HCT116 (cell line): ENCODE measurements around the gene SLC6A12. TPM values are rescaled to one million over a fixed set of nuclear protein-coding genes. Genes with fewer than 3 reads are reported as not detected.

Experiments used
- ATAC-seq: fragments of 200-7000 bp; cut with Tn5 transposase; 2 replicates; pipeline ENCODE4 v1.9.1; 2020; ENCODE audit warnings: mild to moderate bottlenecking, moderate library complexity
- BruUV-seq: library from RNA; stranded (reverse); fragments of 400-500 nt; replicated peaks from 2 replicates; lab custom pipeline; 2021; lab: Mats Ljungman, UMichigan
- CTCF ChIA-PET: fragments of 300-600 bp; sonication (Branson Sonifier 250); formaldehyde crosslinking; loops from one replicate; lab custom pipeline; 2021; ENCODE audit warnings: antibody characterized with exemption; lab: Charles Lee
- POLR2A ChIA-PET: fragments of 300-600, 350-600 bp; sonication (Branson Sonifier 250); formaldehyde crosslinking; loops from one replicate; lab custom pipeline; 2021; ENCODE audit warnings: antibody characterized with exemption; lab: Charles Lee
- RAD21 ChIA-PET, 2 experiments: fragments of 300-600 bp; sonication (Branson Sonifier 250); formaldehyde crosslinking; loops; one replicate each; lab custom pipeline; 2023; ENCODE audit warnings: low total read pairs in 2 of 2; ENCODE audit not compliant: uncharacterized antibody in 2 of 2, unreplicated experiment in 2 of 2, low non-redundant PET in 1 of 2; lab: Charles Lee
- DNase-seq: peaks from one replicate; pipeline ENCODE4 v3.0.0-alpha.2; 2010; ENCODE audit warnings: low read depth, low spot score
- H2AFZ ChIP-seq: fragments of 200-600 bp; shearing (Covaris generic), sonication (generic); 2 replicates; pipeline ENCODE4 v1.6.1; 2017; ENCODE audit warnings: low read depth, mixed run types, mixed read lengths, antibody characterized with exemption, low read length; ENCODE audit not compliant: poor library complexity, severe bottlenecking
- H3K27ac ChIP-seq: 2 replicates; pipeline ENCODE4 v1.5.1; 2012; ENCODE audit warnings: low read depth, low read length
- H3K27me3 ChIP-seq: fragments of 200-600 bp; sonication (generic); 2 replicates; pipeline ENCODE4 v1.6.1; 2016; ENCODE audit warnings: mixed run types, low read length, mixed read lengths; ENCODE audit not compliant: insufficient read depth
- H3K36me3 ChIP-seq, 2 experiments: fragments of 200-500 bp in 1 of 2; fragments of 200-600 bp in 1 of 2; sonication (Bioruptor generic) in 1 of 2; sonication (generic) in 1 of 2; 2 replicates each; pipeline versions ENCODE4 v1.5.1 to v1.6.1; 2014 to 2016; ENCODE audit warnings: low read length in 2 of 2, inconsistent platforms in 1 of 2, mixed read lengths in 1 of 2, mixed run types in 1 of 2; ENCODE audit not compliant: insufficient read depth in 2 of 2, control insufficient read depth in 1 of 2
- H3K4me1 ChIP-seq, 2 experiments: fragments of 200-600 bp in 1 of 2; sonication (generic) in 1 of 2; 2 replicates each; pipeline versions ENCODE4 v1.5.1 to v1.6.1; 2012 to 2017; ENCODE audit warnings: low read length in 2 of 2, inconsistent platforms in 1 of 2, mild to moderate bottlenecking in 1 of 2, mixed read lengths in 1 of 2, mixed run types in 1 of 2, moderate library complexity in 1 of 2; ENCODE audit not compliant: insufficient read depth in 2 of 2, control insufficient read depth in 1 of 2
- H3K4me2 ChIP-seq: fragments of 200-600 bp; sonication (generic); 2 replicates; pipeline ENCODE4 v1.6.1; 2017; ENCODE audit warnings: mixed run types, low read length, mixed read lengths
- H3K4me3 ChIP-seq, 2 experiments: fragments of 200-600 bp in 1 of 2; sonication (generic) in 1 of 2; replicated peaks in 1 of 2; 2 replicates each; pipeline ENCODE4 v1.5.1; 2011 to 2016; ENCODE audit warnings: low read length in 2 of 2, control low read depth in 1 of 2, low read depth in 1 of 2, mild to moderate bottlenecking in 1 of 2, mixed read lengths in 1 of 2, mixed run types in 1 of 2
- H3K79me2 ChIP-seq: fragments of 200-600 bp; sonication (generic); 2 replicates; pipeline ENCODE4 v1.6.1; 2017; ENCODE audit warnings: mild to moderate bottlenecking, mixed run types, low read length, moderate library complexity, mixed read lengths; ENCODE audit not compliant: insufficient read depth
- H3K9ac ChIP-seq: fragments of 200-600 bp; sonication (generic); 2 replicates; pipeline ENCODE4 v1.6.1; 2016; ENCODE audit warnings: low read length, mixed read lengths
- H3K9me2 ChIP-seq: fragments of 200-600 bp; sonication (generic), shearing (Covaris generic); 2 replicates; pipeline ENCODE4 v1.6.1; 2017; ENCODE audit warnings: mixed run types, mild to moderate bottlenecking, moderate library complexity; ENCODE audit not compliant: insufficient read depth
- H3K9me3 ChIP-seq, 2 experiments: fragments of 200-500 bp in 1 of 2; fragments of 200-600 bp in 1 of 2; sonication (Bioruptor generic) in 1 of 2; sonication (generic) in 1 of 2; 2 replicates each; pipeline ENCODE4 v1.6.1; 2014 to 2017; ENCODE audit warnings: low read length in 2 of 2, mixed read lengths in 2 of 2, inconsistent platforms in 1 of 2, low read depth in 1 of 2, mild to moderate bottlenecking in 1 of 2, mixed run types in 1 of 2, moderate library complexity in 1 of 2; ENCODE audit not compliant: control insufficient read depth in 1 of 2, insufficient read depth in 1 of 2
- H4K20me1 ChIP-seq: fragments of 200-600 bp; sonication (generic), shearing (Covaris generic); 2 replicates; pipeline ENCODE4 v1.6.1; 2017; ENCODE audit warnings: mixed run types, mild to moderate bottlenecking, moderate library complexity; ENCODE audit not compliant: insufficient read depth
- EZH2phosphoT487 ChIP-seq: fragments of 200-600 bp; IDR thresholded peaks from 2 replicates; pipeline ENCODE4 v1.6.1; 2018; ENCODE audit warnings: antibody characterized with exemption, borderline replicate concordance
- FOSL1 ChIP-seq: IDR thresholded peaks from 2 replicates; pipeline ENCODE4 v1.6.1; 2012; ENCODE audit warnings: low read depth
- JUND ChIP-seq: IDR thresholded peaks from 2 replicates; pipeline ENCODE4 v1.6.1; 2012
- POLR2A ChIP-seq: IDR thresholded peaks from 2 replicates; pipeline ENCODE4 v1.7.0; 2011; ENCODE audit warnings: borderline replicate concordance; ENCODE audit not compliant: insufficient read depth, insufficient read length; ENCODE audit errors: extremely low read depth
- POLR2AphosphoS5 ChIP-seq: IDR thresholded peaks from 2 replicates; pipeline ENCODE4 v1.6.1; 2011; ENCODE audit warnings: mild to moderate bottlenecking, low read depth, low read length, moderate library complexity
- REST ChIP-seq: IDR thresholded peaks from 2 replicates; pipeline ENCODE4 v1.6.1; 2012; ENCODE audit warnings: low read depth
- TCF7L2 ChIP-seq: IDR thresholded peaks from 2 replicates; pipeline ENCODE4 v1.7.0; 2011; ENCODE audit warnings: borderline replicate concordance, inconsistent platforms; ENCODE audit not compliant: insufficient read depth, insufficient read length; ENCODE audit errors: extremely low read depth
- ZNF274 ChIP-seq: fragments of 200-500 bp; sonication (Bioruptor generic); IDR thresholded peaks from 2 replicates; pipeline ENCODE4 v1.6.1; 2014; ENCODE audit warnings: mild to moderate bottlenecking, low read depth, low read length, inconsistent platforms
- intact Hi-C: fragments of 100-400 bp; cut with micrococcal nuclease; formaldehyde crosslinking; loops from 2 replicates; pipeline ENCODE4 v1.10.0; 2022
- total RNA-seq: library from RNA; stranded (reverse); gene quantifications from one replicate; pipeline ENCODE4 v1.2.1, GENCODE V29; 2021; ENCODE audit not compliant: unreplicated experiment

The SLC6A12 gene
- total RNA-seq, 1 experiment from 2014 or later: 0.64 TPM

GRCh38 chr12:166425-167075, 47.4 kb downstream of the SLC6A12 start:
- H3K27ac ChIP-seq: no peak overlapping the region
- ATAC-seq (no peak), DNase-seq (no peak)
- no TSS peak for BruUV-seq
- TF ChIP-seq JUND: no peak
- TF ChIP-seq FOSL1: no peak
- TF ChIP-seq REST: no peak
- TF ChIP-seq POLR2AphosphoS5: no peak
- TF ChIP-seq POLR2A: no peak
- TF ChIP-seq EZH2phosphoT487: no peak
- no peak for TF ChIP-seq ZNF274
- TF ChIP-seq TCF7L2: no peak
- H3K9me3 ChIP-seq: no peaks in the 10 kb centered on the region
- no peak overlapping the region for H3K4me3 ChIP-seq
- no peaks in the 10 kb centered on the region for H3K27me3 ChIP-seq
- ChIA-PET POLR2A (no interaction called here), RAD21 (no interaction called here), CTCF (no interaction called here)
- intact Hi-C loops: no loop called here
- no peaks in the 10 kb centered on the region for H4K20me1 ChIP-seq
- no peak overlapping the region for H2AFZ ChIP-seq
- H3K36me3 ChIP-seq: no peaks in the 10 kb centered on the region
- no peak overlapping the region for H3K9ac ChIP-seq
- H3K9me2 ChIP-seq: no peaks in the 10 kb centered on the region
- H3K4me2 ChIP-seq: no peak overlapping the region
- H3K79me2 ChIP-seq: no peaks in the 10 kb centered on the region
- H3K4me1 ChIP-seq: 0 out of 4 replicates have a peak, but pooled peaks cover 0 to 4% of the 10 kb centered on the region in 2 experiments
